ENCODE measurements around the gene ITPKC. TPM values are rescaled to one million over a fixed set of nuclear protein-coding genes. Genes with fewer than 3 reads are reported as not detected.

ITPKC gene
- total and polyA plus RNA-seq, 2 of the 13 experiments (the other 11 are each of a cell fraction or from before 2014, with no cell fraction given) = 6.9 to 11.2 TPM

- TF ChIP-seq, protein P1, sequence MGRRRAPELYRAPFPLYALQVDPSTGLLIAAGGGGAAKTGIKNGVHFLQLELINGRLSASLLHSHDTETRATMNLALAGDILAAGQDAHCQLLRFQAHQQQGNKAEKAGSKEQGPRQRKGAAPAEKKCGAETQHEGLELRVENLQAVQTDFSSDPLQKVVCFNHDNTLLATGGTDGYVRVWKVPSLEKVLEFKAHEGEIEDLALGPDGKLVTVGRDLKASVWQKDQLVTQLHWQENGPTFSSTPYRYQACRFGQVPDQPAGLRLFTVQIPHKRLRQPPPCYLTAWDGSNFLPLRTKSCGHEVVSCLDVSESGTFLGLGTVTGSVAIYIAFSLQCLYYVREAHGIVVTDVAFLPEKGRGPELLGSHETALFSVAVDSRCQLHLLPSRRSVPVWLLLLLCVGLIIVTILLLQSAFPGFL (CRISPR knock-in tag; IDR thresholded peaks at IDR 0.05) = no peak
- TF ChIP-seq RFX5 (IDR thresholded peaks at IDR 0.05; ENCODE audit: low read depth, low read length) (peak; percentile 98), ZSCAN20 (CRISPR knock-in tag; IDR thresholded peaks at IDR 0.05; ENCODE audit: borderline replicate concordance) (no peak), HOXA5 (CRISPR knock-in tag; IDR thresholded peaks at IDR 0.05) (no peak), FIP1L1 (IDR thresholded peaks at IDR 0.05; ENCODE audit: borderline replicate concordance, insufficient read depth, low read depth, low read length) (no peak), RARA (CRISPR knock-in tag; IDR thresholded peaks at IDR 0.05) (no peak; the same call in 1 of the 2 replicates), ZNF33B (CRISPR knock-in tag; IDR thresholded peaks at IDR 0.05) (no peak), NFIC (IDR thresholded peaks at IDR 0.05; ENCODE audit: low read length) (no peak), FOXM1 (CRISPR knock-in tag; IDR thresholded peaks at IDR 0.05) (no peak), ZNF530 (CRISPR knock-in tag; IDR thresholded peaks at IDR 0.05; ENCODE audit: low read depth) (no peak), ZNF607 (CRISPR knock-in tag; IDR thresholded peaks at IDR 0.05; ENCODE audit: borderline replicate concordance) (no peak; the same call in 1 of the 2 replicates), KLF12 (CRISPR knock-in tag; IDR thresholded peaks at IDR 0.05; ENCODE audit: borderline replicate concordance) (no peak), JDP2 (CRISPR knock-in tag; IDR thresholded peaks at IDR 0.05; ENCODE audit: borderline replicate concordance) (no peak), KAT8 (CRISPR knock-in tag; IDR thresholded peaks at IDR 0.05) (peak; percentile 96), SIN3A (IDR thresholded peaks at IDR 0.05; ENCODE audit: borderline replicate concordance, low read depth, low read length) (no peak; the same call in 1 of the 2 replicates), ZNF777 (CRISPR knock-in tag; IDR thresholded peaks at IDR 0.05) (no peak), ZZZ3 (CRISPR knock-in tag; IDR thresholded peaks at IDR 0.05; ENCODE audit: borderline replicate concordance) (no peak), ZBTB49 (CRISPR knock-in tag; IDR thresholded peaks at IDR 0.05; ENCODE audit: borderline replicate concordance) (no peak), ZBTB21 (CRISPR knock-in tag; IDR thresholded peaks at IDR 0.05) (no peak), ZFP82 (CRISPR knock-in tag; IDR thresholded peaks at IDR 0.05; ENCODE audit: borderline replicate concordance) (no peak)
- TF ChIP-seq, protein P2, sequence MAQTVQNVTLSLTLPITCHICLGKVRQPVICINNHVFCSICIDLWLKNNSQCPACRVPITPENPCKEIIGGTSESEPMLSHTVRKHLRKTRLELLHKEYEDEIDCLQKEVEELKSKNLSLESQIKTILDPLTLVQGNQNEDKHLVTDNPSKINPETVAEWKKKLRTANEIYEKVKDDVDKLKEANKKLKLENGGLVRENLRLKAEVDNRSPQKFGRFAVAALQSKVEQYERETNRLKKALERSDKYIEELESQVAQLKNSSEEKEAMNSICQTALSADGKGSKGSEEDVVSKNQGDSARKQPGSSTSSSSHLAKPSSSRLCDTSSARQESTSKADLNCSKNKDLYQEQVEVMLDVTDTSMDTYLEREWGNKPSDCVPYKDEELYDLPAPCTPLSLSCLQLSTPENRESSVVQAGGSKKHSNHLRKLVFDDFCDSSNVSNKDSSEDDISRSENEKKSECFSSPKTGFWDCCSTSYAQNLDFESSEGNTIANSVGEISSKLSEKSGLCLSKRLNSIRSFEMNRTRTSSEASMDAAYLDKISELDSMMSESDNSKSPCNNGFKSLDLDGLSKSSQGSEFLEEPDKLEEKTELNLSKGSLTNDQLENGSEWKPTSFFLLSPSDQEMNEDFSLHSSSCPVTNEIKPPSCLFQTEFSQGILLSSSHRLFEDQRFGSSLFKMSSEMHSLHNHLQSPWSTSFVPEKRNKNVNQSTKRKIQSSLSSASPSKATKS (CRISPR knock-in tag; IDR thresholded peaks at IDR 0.05) = 0 out of 2 replicates have a peak, but pooled peaks have one; percentile 31
- TF ChIP-seq, protein P3, sequence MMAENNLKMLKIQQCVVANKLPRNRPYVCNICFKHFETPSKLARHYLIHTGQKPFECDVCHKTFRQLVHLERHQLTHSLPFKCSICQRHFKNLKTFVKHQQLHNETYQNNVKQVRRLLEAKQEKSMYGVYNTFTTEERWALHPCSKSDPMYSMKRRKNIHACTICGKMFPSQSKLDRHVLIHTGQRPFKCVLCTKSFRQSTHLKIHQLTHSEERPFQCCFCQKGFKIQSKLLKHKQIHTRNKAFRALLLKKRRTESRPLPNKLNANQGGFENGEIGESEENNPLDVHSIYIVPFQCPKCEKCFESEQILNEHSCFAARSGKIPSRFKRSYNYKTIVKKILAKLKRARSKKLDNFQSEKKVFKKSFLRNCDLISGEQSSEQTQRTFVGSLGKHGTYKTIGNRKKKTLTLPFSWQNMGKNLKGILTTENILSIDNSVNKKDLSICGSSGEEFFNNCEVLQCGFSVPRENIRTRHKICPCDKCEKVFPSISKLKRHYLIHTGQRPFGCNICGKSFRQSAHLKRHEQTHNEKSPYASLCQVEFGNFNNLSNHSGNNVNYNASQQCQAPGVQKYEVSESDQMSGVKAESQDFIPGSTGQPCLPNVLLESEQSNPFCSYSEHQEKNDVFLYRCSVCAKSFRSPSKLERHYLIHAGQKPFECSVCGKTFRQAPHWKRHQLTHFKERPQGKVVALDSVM (CRISPR knock-in tag; IDR thresholded peaks at IDR 0.05) = no peak
These were observed 33.4 kb downstream of the ITPKC start, which contains the start of gene ACTMAP (continued) for GRCh38 chr19:40750058-40750873.

Data from HepG2 (cell line).